Prostate gland (tissue), 2 donors: ENCODE measurements around the gene FAM131A.

Source experiments
- POLR2A ChIP-seq: fragments of 450-650 bp; IDR thresholded peaks from one replicate; pipeline ENCODE4 v1.6.1; 2016; ENCODE audit warnings: antibody characterized with exemption, mild to moderate bottlenecking
- POLR2AphosphoS5 ChIP-seq: sonication (generic); formaldehyde crosslinking; IDR thresholded peaks from one replicate; pipeline ENCODE4 v1.6.1; 2017; ENCODE audit warnings: antibody characterized with exemption
- TF ChIP-seq, protein P1 (sequence below), 4 experiments: fragments of 200-600 bp in 2 of 4; fragments of 450-650 bp in 2 of 4; sonication (generic) in 2 of 4; IDR thresholded peaks; 1 replicate in 3 of 4; 2 replicates in 1 of 4; pipeline ENCODE4 v1.5.1; 2016 to 2019; ENCODE audit warnings: antibody characterized with exemption in 4 of 4, mild to moderate bottlenecking in 2 of 4, moderate library complexity in 2 of 4

DNA sequence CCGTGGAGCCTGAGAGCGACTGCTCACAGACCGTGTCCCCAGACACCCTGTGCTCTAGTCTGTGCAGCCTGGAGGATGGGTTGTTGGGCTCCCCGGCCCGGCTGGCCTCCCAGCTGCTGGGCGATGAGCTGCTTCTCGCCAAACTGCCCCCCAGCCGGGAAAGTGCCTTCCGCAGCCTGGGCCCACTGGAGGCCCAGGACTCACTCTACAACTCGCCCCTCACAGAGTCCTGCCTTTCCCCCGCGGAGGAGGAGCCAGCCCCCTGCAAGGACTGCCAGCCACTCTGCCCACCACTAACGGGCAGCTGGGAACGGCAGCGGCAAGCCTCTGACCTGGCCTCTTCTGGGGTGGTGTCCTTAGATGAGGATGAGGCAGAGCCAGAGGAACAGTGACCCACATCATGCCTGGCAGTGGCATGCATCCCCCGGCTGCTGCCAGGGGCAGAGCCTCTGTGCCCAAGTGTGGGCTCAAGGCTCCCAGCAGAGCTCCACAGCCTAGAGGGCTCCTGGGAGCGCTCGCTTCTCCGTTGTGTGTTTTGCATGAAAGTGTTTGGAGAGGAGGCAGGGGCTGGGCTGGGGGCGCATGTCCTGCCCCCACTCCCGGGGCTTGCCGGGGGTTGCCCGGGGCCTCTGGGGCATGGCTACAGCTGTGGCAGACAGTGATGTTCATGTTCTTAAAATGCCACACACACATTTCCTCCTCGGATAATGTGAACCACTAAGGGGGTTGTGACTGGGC lies 7.3 kb downstream of the FAM131A start:
- TF ChIP-seq POLR2A (no peak), POLR2AphosphoS5 (no peak)
- TF ChIP-seq, protein P1, sequence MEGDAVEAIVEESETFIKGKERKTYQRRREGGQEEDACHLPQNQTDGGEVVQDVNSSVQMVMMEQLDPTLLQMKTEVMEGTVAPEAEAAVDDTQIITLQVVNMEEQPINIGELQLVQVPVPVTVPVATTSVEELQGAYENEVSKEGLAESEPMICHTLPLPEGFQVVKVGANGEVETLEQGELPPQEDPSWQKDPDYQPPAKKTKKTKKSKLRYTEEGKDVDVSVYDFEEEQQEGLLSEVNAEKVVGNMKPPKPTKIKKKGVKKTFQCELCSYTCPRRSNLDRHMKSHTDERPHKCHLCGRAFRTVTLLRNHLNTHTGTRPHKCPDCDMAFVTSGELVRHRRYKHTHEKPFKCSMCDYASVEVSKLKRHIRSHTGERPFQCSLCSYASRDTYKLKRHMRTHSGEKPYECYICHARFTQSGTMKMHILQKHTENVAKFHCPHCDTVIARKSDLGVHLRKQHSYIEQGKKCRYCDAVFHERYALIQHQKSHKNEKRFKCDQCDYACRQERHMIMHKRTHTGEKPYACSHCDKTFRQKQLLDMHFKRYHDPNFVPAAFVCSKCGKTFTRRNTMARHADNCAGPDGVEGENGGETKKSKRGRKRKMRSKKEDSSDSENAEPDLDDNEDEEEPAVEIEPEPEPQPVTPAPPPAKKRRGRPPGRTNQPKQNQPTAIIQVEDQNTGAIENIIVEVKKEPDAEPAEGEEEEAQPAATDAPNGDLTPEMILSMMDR (IDR thresholded peaks at IDR 0.05) = no peak
